HFF-Myc (cell line): ENCODE measurements around the gene EXOSC1.

Source experiments
- DNase-seq: peaks from one replicate; pipeline ENCODE4 v3.0.0-alpha.2; 2011; ENCODE audit warnings: low read depth; ENCODE audit errors: extremely low read depth
- H3K4me3 ChIP-seq: replicated peaks from 2 replicates; pipeline ENCODE4 v1.5.1; 2011; ENCODE audit warnings: low read depth, mild to moderate bottlenecking, control low read depth, low read length
- TF ChIP-seq, protein P1 (sequence below): IDR thresholded peaks from 2 replicates; pipeline ENCODE4 v1.5.1; 2012; ENCODE audit warnings: mild to moderate bottlenecking, low read depth, low read length, control low read depth; ENCODE audit errors: missing control alignments

The EXOSC1 gene

DNA sequence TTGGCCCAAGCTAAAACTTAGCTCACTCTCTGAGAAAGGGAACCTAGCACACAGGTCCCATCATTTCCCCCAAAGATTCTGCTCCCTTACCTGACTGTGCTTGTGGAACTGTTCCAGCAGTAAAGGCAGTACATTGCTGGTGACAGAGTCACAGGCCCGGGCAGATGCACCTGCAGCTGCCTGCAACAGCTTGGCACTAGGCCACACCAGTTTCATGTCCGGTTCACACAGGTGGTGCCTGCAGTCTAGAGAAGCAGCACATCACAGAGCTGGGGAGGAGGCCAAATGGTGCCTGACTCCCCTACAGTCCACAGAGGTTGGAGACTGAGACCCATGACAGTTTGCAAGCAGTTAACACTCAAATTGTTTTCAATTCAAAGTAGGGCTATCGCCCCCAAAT, 22.4 kb upstream of the EXOSC1 start:
- TF ChIP-seq, protein P1, sequence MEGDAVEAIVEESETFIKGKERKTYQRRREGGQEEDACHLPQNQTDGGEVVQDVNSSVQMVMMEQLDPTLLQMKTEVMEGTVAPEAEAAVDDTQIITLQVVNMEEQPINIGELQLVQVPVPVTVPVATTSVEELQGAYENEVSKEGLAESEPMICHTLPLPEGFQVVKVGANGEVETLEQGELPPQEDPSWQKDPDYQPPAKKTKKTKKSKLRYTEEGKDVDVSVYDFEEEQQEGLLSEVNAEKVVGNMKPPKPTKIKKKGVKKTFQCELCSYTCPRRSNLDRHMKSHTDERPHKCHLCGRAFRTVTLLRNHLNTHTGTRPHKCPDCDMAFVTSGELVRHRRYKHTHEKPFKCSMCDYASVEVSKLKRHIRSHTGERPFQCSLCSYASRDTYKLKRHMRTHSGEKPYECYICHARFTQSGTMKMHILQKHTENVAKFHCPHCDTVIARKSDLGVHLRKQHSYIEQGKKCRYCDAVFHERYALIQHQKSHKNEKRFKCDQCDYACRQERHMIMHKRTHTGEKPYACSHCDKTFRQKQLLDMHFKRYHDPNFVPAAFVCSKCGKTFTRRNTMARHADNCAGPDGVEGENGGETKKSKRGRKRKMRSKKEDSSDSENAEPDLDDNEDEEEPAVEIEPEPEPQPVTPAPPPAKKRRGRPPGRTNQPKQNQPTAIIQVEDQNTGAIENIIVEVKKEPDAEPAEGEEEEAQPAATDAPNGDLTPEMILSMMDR = no peak
- DNase-seq = no peak
- no peak overlapping the region for H3K4me3 ChIP-seq

DNA sequence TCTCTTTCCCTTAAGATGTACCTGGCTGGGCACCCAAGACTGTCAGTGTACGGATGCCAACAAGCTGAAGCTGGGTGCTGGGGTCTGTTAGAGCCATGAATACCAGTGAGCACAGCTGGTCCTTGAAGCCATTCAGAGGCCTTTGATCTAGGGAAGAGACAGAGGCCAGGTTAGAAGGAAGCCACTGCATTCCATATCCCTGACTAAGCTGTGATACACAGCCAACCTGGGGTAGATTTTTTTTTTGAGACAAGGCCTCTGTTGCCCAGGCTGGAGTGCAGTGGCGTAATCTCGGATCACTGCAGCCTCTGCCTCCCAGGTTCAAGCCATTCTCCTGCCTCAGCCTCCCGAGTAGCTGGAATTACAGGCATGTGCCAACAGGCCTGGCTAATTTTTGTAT, 20.9 kb upstream of the EXOSC1 start:
- DNase-seq = no peak
- TF ChIP-seq, protein P1 = no peak
- no peak overlapping the region for H3K4me3 ChIP-seq

DNA sequence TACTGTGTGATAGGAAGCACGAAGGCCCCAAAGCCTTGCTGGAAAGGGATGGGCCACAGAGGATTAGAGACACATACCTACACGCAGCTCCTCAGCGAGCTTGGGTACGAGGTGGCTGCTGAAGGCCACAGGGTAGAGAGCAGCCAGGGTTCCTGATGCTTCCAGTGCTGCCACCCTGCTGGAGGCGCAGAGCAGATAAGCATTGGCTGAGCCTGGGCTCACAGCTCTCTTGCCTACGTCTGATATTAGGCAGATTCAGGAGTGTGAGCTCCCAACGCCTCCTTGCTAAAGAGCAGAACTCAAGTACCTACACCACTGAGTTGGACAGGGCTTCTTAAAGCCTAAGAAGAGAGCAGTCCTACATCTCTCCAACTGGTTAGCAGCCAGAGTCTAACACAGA, 20.2 kb upstream of the EXOSC1 start:
- H3K4me3 ChIP-seq = no peak overlapping the region
- TF ChIP-seq, protein P1 = no peak

DNA sequence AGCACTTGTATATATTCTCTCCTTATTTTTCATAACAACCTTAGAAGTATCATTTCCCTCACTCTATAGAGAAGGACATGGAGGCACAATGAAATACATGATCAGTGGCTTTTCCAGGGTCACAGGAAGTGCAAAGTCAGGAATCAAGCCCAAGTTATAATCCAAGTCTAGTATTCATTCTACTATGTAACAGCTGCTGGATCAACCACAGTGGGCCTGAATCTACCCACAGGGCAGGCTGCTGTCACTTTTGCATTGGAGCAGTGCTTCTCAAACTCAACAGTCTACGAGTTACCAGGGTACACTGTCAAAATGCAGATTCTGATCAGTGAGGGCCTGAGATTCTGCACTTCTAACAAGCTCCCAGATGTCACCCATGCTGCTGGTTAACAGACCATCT, 18.4 kb upstream of the EXOSC1 start:
- no peak for DNase-seq
- TF ChIP-seq, protein P1 = no peak
- no peak overlapping the region for H3K4me3 ChIP-seq

More for the DNA sequence above, 20.2 kb upstream of the EXOSC1 start:
- no peak for DNase-seq

DNA sequence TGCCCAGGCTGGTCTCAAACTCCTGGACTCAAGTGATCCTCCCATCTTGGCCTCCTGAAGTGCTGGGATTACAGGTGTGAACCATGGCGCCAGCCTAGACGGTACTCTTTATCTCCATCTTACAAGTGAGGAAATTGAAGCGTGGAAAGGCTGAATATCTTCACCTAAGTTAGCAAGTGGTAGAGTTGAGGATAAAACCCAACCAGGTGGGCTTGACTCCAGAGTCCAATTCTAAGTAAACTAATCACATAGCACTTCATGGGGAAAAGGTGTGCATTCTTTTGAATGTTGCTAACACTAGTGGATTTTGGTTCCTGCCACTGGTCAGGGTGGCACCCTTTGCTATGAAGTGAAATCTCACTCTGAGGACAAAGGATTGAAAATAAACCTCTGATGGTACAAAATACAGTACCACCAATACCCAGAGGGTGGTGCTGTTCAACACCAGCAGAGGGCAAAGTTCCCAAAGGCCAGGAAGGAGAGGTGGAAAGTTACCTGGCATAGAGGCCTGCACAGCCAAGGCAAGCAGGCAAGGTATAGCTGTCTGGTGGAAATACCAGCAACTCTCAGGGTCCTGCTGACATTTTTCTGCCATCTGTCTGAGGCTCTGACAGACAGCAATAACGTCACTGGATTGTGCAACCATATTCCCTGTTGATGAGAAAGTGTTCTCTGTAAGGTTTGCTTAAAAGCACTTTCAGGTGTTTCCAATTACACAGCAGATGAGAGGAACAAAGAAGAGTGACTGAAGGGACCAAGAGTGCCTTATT, 17.7 kb upstream of the EXOSC1 start:
- peak; percentile 81 for DNase-seq
- TF ChIP-seq, protein P1 = peak; percentile 82
- no peak overlapping the region for H3K4me3 ChIP-seq

DNA sequence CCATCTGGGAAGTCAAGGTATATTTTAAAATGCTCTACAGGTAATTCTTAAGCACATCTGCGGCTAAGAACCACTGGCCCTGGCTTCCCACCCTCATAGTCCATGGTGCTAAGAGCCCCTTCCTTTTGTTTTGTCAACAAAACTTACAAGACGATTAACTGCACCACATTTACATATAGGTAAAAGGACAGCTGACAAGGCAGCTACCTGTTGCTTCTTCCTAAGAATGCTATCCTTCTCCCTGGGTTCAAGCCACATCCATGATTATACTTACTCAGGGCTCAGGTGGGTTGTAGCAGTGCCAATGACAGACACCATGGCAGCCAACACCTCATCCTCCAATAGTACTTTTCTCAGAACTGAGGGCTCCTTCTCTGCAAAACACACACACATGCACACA, 16.5 kb upstream of the EXOSC1 start:
- H3K4me3 ChIP-seq = no peak overlapping the region
- DNase-seq = no peak
- TF ChIP-seq, protein P1 = no peak

DNA sequence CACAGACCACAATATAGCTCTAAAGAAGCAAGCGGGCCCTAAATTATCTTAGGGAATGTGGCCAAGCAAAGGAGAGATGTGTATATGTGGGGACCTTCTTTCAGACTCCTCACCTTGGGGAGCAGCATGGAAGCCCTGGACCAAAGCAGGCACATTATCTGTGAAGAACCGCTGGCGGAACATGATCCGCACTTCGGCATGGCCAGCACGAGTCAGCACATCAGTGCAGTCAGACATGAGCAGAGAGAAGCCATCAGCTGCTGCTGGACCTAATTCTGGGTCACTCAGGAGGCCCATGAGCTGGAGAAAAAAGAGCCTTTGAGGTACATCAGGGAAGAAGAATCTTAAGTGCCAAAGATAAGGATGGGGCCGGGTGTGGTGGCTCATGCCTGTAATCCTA, 14.1 kb upstream of the EXOSC1 start:
- no peak overlapping the region for H3K4me3 ChIP-seq
- TF ChIP-seq, protein P1 = no peak
- DNase-seq = no peak
